HepG2 (cell line): ENCODE results near the gene HPCAL4. TPM values are rescaled to one million over a fixed set of nuclear protein-coding genes. Genes with fewer than 3 reads are reported as not detected.

Experiments
- ATAC-seq: fragments of 200-7000 bp; cut with Tn5 transposase; 3 replicates; pipeline ENCODE4 v1.9.1; 2020; ENCODE audit warnings: mild to moderate bottlenecking, moderate library complexity
- BruUV-seq: library from RNA; stranded (reverse); fragments of 400-500 nt; replicated peaks from 2 replicates; lab custom pipeline; 2021; lab: Mats Ljungman, UMichigan
- CTCF ChIA-PET: fragments of 300-600 bp; formaldehyde crosslinking; extraction: SDS; loops from one replicate; lab custom pipeline; 2021; ENCODE audit warnings: low total read pairs, inconsistent platforms, low intra/inter-chr PET ratio; lab: Yijun Ruan, JAX
- POLR2A ChIA-PET: fragments of 350-600 bp; sonication (Branson Sonifier 250); formaldehyde crosslinking; loops from one replicate; lab custom pipeline; 2020; ENCODE audit warnings: antibody characterized with exemption, inconsistent platforms; lab: Yijun Ruan, JAX
- DNase-seq: peaks from one replicate; pipeline ENCODE4 v3.0.0-alpha.2; 2015; ENCODE audit warnings: low spot score
- FAIRE-seq: peaks from 3 replicates; lab custom pipeline; 2011; peaks lifted over from hg19 to GRCh38; lab: Jason Lieb, UNC
- H2AFZ ChIP-seq: one replicate; pipeline ENCODE4 v1.6.1; 2011; ENCODE audit warnings: low read length, inconsistent platforms
- H3K27ac ChIP-seq: fragments of 300-600 bp; 3 replicates; pipeline ENCODE4 v1.8.0; 2011; ENCODE audit warnings: mixed run types, mild to moderate bottlenecking, mixed read lengths, low read length, inconsistent platforms; ENCODE audit not compliant: insufficient read depth; ENCODE audit errors: extremely low read length
- H3K27me3 ChIP-seq, 2 experiments: fragments of 200-600 bp in 1 of 2; 2 replicates in 1 of 2; 3 replicates in 1 of 2; pipeline versions ENCODE4 v1.6.0 to v1.8.0; 2011; ENCODE audit warnings: low read length in 2 of 2, mild to moderate bottlenecking in 2 of 2, moderate library complexity in 2 of 2, inconsistent platforms in 1 of 2; ENCODE audit not compliant: insufficient read depth in 2 of 2, control insufficient read depth in 1 of 2
- H3K36me3 ChIP-seq, 2 experiments: fragments of 200-600 bp in 1 of 2; replicated peaks in 1 of 2; 2 replicates in 1 of 2; 3 replicates in 1 of 2; pipeline versions ENCODE4 v1.5.1 to v1.8.0; 2011; ENCODE audit warnings: low read length in 2 of 2, inconsistent platforms in 1 of 2; ENCODE audit not compliant: insufficient read depth in 2 of 2, control insufficient read depth in 1 of 2
- H3K4me1 ChIP-seq: 2 replicates; pipeline ENCODE4 v1.5.1; 2012; ENCODE audit warnings: low read length, inconsistent platforms; ENCODE audit not compliant: insufficient read depth
- H3K4me2 ChIP-seq: 2 replicates; pipeline ENCODE4 v1.6.0; 2011; ENCODE audit warnings: low read depth, low read length, inconsistent platforms
- H3K4me3 ChIP-seq, 3 experiments: fragments of 200-600 bp in 1 of 3; sonication (generic), shearing (Covaris generic) in 1 of 3; replicated peaks in 1 of 3; 2 replicates each; pipeline ENCODE4 v1.5.1; 2011 to 2016; ENCODE audit warnings: low read length in 3 of 3, inconsistent platforms in 2 of 3, low read depth in 2 of 3, mild to moderate bottlenecking in 2 of 3, control low read depth in 1 of 3, mixed read lengths in 1 of 3; ENCODE audit not compliant: insufficient read depth in 1 of 3
- H3K79me2 ChIP-seq: one replicate; pipeline ENCODE4 v1.6.1; 2011; ENCODE audit warnings: low read length, inconsistent platforms; ENCODE audit not compliant: insufficient read depth
- H3K9ac ChIP-seq: 2 replicates; pipeline ENCODE4 v1.6.0; 2011; ENCODE audit warnings: mild to moderate bottlenecking, low read depth, low read length, inconsistent platforms; ENCODE audit not compliant: insufficient read depth
- H3K9me3 ChIP-seq: 2 replicates; pipeline ENCODE4 v1.5.1; 2012; ENCODE audit warnings: mild to moderate bottlenecking, low read length
- H4K20me1 ChIP-seq: 2 replicates; pipeline ENCODE4 v1.6.0; 2011; ENCODE audit warnings: inconsistent platforms, mild to moderate bottlenecking, low read length, moderate library complexity; ENCODE audit not compliant: insufficient read depth
- NCOA2 ChIP-seq: sonication (generic); formaldehyde crosslinking; IDR thresholded peaks from 2 replicates; pipeline ENCODE4 v1.8.0; 2022; ENCODE audit warnings: inconsistent platforms
- TP53 ChIP-seq: sonication (generic); formaldehyde crosslinking; conservative IDR thresholded peaks from 2 replicates; pipeline ENCODE4 v1.4.0; 2020; ENCODE audit warnings: missing genetic modification reagents
- ZNF430 ChIP-seq: sonication (generic); formaldehyde crosslinking; IDR thresholded peaks from 2 replicates; pipeline ENCODE4 v1.9.0; 2021; ENCODE audit warnings: mild to moderate bottlenecking, missing genetic modification reagents
- ZNF468 ChIP-seq: sonication (generic); formaldehyde crosslinking; IDR thresholded peaks from 2 replicates; pipeline ENCODE4 v1.8.0; 2022; ENCODE audit warnings: mild to moderate bottlenecking, moderate library complexity, missing genetic modification reagents
- ZNF766 ChIP-seq: sonication (generic); formaldehyde crosslinking; IDR thresholded peaks from 2 replicates; pipeline ENCODE4 v1.5.0; 2020; ENCODE audit warnings: missing genetic modification reagents, borderline replicate concordance
- ZNF839 ChIP-seq: sonication (generic); formaldehyde crosslinking; IDR thresholded peaks from 2 replicates; pipeline ENCODE4 v1.4.0; 2020; ENCODE audit warnings: missing genetic modification reagents, mild to moderate bottlenecking, borderline replicate concordance
- WGBS: methylation state at CpG from one replicate; pipeline ENCODE4 v1.1.6; 2017; ENCODE audit warnings: low lambda C conversion rate; 5-methylcytosine and 5-hydroxymethylcytosine counted together
- in situ Hi-C: cut with HindIII; loops from 2 replicates; pipeline ENCODE4 v1.10.0; 2017; ENCODE audit warnings: low pct_unique_long_range_greater_than_20kb; ENCODE audit not compliant: extremely low pct_ligation_motif_present
- intact Hi-C: fragments of 100-400 bp; cut with micrococcal nuclease; formaldehyde crosslinking; loops from one replicate; pipeline ENCODE4 v1.10.0; 2022; ENCODE audit not compliant: unreplicated experiment
- polyA plus RNA-seq, 8 experiments: library from polyadenylated mRNA; depleted of rRNA in 3 of 8; stranded (reverse) in 7 of 8; unstranded in 1 of 8; fragments of >200 nt; fragmentation: Illumina TruSeq in 4 of 8; extraction: Trizol in 4 of 8; gene quantifications; 2 replicates each; pipeline versions ENCODE4 v1.2.1 to v1.2.3, GENCODE V29; 2011 to 2016; ENCODE audit warnings: low read depth in 4 of 8, missing spikeins in 1 of 8, mixed read lengths in 1 of 8; ENCODE audit not compliant: insufficient read depth in 1 of 8
- total RNA-seq, 5 experiments: library from RNA; depleted of rRNA; stranded (reverse); fragments of >200 nt; fragmentation: Illumina TruSeq; extraction: Trizol; gene quantifications; 2 replicates each; pipeline ENCODE4 v1.2.3, GENCODE V29; 2016; ENCODE audit warnings: low read depth in 1 of 5
- TF ChIP-seq, protein P1 (sequence below): sonication (generic); formaldehyde crosslinking; conservative IDR thresholded peaks from 2 replicates; pipeline ENCODE4 v1.4.0; 2020; ENCODE audit warnings: missing genetic modification reagents
- TF ChIP-seq, protein P2 (sequence below): sonication (generic); formaldehyde crosslinking; IDR thresholded peaks from 2 replicates; pipeline ENCODE4; 2020; ENCODE audit warnings: missing genetic modification reagents, mild to moderate bottlenecking, borderline replicate concordance
- TF ChIP-seq, protein P3 (sequence below): sonication (generic); formaldehyde crosslinking; IDR thresholded peaks from 2 replicates; pipeline ENCODE4 v1.5.0; 2020; ENCODE audit warnings: missing genetic modification reagents
- TF ChIP-seq, protein P4 (sequence below): sonication (generic); formaldehyde crosslinking; IDR thresholded peaks from 2 replicates; pipeline ENCODE4 v1.5.1; 2020; ENCODE audit warnings: missing genetic modification reagents, mild to moderate bottlenecking, borderline replicate concordance

HPCAL4 gene
- total and polyA plus RNA-seq, 2 of the 13 experiments (the other 11 are each of a cell fraction or from before 2014, with no cell fraction given): not detected

DNA sequence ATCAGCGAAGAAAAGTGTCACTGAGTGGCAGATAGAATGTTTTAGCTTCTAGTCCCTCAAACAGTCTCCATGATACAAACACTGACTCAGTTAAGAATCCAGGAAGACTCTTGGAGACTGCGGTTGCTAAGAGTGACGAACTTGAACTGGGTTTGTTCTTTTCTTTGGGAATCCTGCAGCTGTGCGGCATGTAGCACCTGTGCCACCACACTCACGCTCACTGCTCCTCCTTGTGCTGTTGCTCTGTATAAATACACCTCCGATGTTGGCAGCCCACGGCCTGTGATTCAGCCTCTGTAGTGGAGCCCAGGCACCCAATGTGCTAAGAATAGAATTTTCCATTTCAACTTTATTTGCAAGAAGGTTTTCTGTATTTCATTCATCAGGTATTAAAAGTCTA lies 41.9 kb upstream of the HPCAL4 start:
- no TSS peak for BruUV-seq
- TF ChIP-seq, protein P1, sequence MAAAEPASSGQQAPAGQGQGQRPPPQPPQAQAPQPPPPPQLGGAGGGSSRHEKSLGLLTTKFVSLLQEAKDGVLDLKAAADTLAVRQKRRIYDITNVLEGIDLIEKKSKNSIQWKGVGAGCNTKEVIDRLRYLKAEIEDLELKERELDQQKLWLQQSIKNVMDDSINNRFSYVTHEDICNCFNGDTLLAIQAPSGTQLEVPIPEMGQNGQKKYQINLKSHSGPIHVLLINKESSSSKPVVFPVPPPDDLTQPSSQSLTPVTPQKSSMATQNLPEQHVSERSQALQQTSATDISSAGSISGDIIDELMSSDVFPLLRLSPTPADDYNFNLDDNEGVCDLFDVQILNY (CRISPR knock-in tag): no peak
- TF ChIP-seq ZNF839 (CRISPR knock-in tag): no peak
- TF ChIP-seq, all 625 proteins: peak for 0
- no peaks in the 10 kb centered on the region for H4K20me1 ChIP-seq
- H3K27ac ChIP-seq: no peak overlapping the region
- no peak overlapping the region for H2AFZ ChIP-seq
- no peaks in the 10 kb centered on the region for H3K79me2 ChIP-seq
- no peaks in the 10 kb centered on the region for H3K36me3 ChIP-seq
- 26% methylated on average over 6 of the region's 7 CpGs for WGBS
- POLR2A ChIA-PET: no interaction called here
- peaks cover 13% of the 10 kb centered on the region for H3K4me1 ChIP-seq
- in situ Hi-C loops (no loop called here), intact Hi-C loops (no loop called here)
- ATAC-seq (no peak), DNase-seq (no peak), FAIRE-seq (no peak)
- CTCF ChIA-PET: no interaction called here
- H3K4me3 ChIP-seq: no peak overlapping the region
- H3K9ac ChIP-seq: no peak overlapping the region
- no peak overlapping the region for H3K4me2 ChIP-seq
- no peaks in the 10 kb centered on the region for H3K9me3 ChIP-seq
- H3K27me3 ChIP-seq: peaks cover 0 to 38% of the 10 kb centered on the region in 2 experiments; a peak in 2 of 5 replicates

DNA sequence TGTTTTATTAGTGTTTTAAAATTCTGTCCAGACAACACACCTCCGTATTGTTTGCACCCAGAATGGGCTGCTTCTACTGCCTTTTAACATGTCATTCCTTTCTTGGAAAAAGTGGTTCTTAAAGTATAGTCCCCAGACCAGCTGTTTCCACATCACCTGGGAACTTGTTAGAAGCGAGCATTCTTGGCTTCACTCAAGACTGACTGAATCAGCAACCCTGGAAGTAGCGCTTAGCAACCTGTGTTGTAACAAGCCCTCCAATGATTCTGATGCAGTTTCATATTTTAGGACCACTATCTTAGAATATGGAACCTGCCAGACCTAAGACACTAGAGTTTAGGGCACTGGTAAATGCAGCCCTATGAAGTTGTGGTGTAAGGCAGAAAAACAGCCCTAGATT lies 41.5 kb upstream of the HPCAL4 start:
- peaks cover 2 to 42% of the 10 kb centered on the region in 2 experiments; a peak in 4 of 5 replicates for H3K27me3 ChIP-seq
- 6% methylated on average over 3 of the region's 3 CpGs for WGBS
- ChIA-PET CTCF (no interaction called here), POLR2A (no interaction called here)
- no TSS peak for BruUV-seq
- DNase-seq (no peak), FAIRE-seq (no peak), ATAC-seq (no peak)
- H3K79me2 ChIP-seq: no peaks in the 10 kb centered on the region
- no peak overlapping the region for H3K4me3 ChIP-seq
- H3K4me2 ChIP-seq: no peak overlapping the region
- no peak overlapping the region for H2AFZ ChIP-seq
- H3K9me3 ChIP-seq: no peaks in the 10 kb centered on the region
- TF ChIP-seq, protein P2, sequence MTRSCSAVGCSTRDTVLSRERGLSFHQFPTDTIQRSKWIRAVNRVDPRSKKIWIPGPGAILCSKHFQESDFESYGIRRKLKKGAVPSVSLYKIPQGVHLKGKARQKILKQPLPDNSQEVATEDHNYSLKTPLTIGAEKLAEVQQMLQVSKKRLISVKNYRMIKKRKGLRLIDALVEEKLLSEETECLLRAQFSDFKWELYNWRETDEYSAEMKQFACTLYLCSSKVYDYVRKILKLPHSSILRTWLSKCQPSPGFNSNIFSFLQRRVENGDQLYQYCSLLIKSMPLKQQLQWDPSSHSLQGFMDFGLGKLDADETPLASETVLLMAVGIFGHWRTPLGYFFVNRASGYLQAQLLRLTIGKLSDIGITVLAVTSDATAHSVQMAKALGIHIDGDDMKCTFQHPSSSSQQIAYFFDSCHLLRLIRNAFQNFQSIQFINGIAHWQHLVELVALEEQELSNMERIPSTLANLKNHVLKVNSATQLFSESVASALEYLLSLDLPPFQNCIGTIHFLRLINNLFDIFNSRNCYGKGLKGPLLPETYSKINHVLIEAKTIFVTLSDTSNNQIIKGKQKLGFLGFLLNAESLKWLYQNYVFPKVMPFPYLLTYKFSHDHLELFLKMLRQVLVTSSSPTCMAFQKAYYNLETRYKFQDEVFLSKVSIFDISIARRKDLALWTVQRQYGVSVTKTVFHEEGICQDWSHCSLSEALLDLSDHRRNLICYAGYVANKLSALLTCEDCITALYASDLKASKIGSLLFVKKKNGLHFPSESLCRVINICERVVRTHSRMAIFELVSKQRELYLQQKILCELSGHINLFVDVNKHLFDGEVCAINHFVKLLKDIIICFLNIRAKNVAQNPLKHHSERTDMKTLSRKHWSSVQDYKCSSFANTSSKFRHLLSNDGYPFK (CRISPR knock-in tag): no peak
- TF ChIP-seq, protein P3, sequence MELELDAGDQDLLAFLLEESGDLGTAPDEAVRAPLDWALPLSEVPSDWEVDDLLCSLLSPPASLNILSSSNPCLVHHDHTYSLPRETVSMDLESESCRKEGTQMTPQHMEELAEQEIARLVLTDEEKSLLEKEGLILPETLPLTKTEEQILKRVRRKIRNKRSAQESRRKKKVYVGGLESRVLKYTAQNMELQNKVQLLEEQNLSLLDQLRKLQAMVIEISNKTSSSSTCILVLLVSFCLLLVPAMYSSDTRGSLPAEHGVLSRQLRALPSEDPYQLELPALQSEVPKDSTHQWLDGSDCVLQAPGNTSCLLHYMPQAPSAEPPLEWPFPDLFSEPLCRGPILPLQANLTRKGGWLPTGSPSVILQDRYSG (CRISPR knock-in tag): no peak
- TF ChIP-seq TP53: no peak
- TF ChIP-seq ZNF468 (CRISPR knock-in tag): no peak
- TF ChIP-seq ZNF766 (CRISPR knock-in tag): no peak
- TF ChIP-seq ZNF430 (CRISPR knock-in tag): no peak
- TF ChIP-seq NCOA2 (CRISPR knock-in tag): no peak
- TF ChIP-seq, protein P4, sequence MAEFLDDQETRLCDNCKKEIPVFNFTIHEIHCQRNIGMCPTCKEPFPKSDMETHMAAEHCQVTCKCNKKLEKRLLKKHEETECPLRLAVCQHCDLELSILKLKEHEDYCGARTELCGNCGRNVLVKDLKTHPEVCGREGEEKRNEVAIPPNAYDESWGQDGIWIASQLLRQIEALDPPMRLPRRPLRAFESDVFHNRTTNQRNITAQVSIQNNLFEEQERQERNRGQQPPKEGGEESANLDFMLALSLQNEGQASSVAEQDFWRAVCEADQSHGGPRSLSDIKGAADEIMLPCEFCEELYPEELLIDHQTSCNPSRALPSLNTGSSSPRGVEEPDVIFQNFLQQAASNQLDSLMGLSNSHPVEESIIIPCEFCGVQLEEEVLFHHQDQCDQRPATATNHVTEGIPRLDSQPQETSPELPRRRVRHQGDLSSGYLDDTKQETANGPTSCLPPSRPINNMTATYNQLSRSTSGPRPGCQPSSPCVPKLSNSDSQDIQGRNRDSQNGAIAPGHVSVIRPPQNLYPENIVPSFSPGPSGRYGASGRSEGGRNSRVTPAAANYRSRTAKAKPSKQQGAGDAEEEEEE (CRISPR knock-in tag): no peak
- H4K20me1 ChIP-seq: no peaks in the 10 kb centered on the region
- no peaks in the 10 kb centered on the region for H3K36me3 ChIP-seq
- no peak overlapping the region for H3K9ac ChIP-seq
- no peak overlapping the region for H3K27ac ChIP-seq
- peaks cover 8% of the 10 kb centered on the region for H3K4me1 ChIP-seq
- intact Hi-C loops (no loop called here), in situ Hi-C loops (no loop called here)
